Measurements from ENCODE around the gene PROSER3.

DNA sequence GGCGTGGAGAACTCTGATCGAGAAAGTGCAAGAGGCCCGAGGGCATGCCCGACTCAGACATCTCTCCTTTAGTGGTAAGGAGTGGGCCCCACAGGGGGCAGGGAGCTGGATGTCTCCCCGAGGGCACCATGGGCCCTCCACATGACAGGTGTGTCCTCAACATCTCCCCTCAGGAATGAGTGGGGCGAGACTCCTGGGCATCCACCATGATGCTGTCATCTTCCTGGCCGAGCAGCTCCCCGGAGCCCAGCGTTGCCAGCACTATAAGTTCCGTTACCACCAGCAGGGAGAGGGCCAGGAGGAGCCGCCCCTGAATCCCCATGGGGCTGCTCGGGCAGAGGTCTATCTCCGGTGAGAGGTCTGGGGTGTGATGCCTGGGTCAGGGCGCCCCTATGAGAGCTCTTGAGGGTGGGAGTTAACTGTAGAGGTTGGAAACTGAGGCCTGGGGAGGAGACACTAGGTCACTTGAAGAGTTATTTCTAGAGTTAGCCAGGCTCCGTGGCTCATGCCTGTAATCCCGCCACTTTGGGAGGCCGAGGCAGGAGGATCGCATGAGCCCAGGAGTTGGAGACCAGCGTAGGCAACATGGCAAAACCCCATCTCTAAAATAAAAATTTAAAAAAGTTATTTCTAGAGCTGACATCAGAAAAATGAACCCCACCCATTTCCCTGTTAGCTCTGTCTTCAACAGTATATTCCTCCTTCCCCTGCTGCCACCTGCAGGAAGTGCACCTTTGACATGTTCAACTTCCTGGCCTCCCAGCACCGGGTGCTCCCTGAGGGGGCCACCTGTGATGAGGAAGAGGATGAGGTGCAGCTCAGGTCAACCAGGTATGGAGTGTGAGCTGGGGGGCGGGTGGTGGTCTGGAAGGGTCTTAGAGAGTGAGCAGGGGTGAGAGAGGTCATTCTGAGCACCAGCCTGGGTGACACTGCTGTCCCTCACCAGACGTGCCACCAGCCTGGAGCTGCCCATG is 20.8 kb upstream of the PROSER3 start:
- TF ChIP-seq, protein P1, sequence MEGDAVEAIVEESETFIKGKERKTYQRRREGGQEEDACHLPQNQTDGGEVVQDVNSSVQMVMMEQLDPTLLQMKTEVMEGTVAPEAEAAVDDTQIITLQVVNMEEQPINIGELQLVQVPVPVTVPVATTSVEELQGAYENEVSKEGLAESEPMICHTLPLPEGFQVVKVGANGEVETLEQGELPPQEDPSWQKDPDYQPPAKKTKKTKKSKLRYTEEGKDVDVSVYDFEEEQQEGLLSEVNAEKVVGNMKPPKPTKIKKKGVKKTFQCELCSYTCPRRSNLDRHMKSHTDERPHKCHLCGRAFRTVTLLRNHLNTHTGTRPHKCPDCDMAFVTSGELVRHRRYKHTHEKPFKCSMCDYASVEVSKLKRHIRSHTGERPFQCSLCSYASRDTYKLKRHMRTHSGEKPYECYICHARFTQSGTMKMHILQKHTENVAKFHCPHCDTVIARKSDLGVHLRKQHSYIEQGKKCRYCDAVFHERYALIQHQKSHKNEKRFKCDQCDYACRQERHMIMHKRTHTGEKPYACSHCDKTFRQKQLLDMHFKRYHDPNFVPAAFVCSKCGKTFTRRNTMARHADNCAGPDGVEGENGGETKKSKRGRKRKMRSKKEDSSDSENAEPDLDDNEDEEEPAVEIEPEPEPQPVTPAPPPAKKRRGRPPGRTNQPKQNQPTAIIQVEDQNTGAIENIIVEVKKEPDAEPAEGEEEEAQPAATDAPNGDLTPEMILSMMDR (IDR thresholded peaks at IDR 0.05; ENCODE audit: poor library complexity): no peak
- TF ChIP-seq EZH2 (IDR thresholded peaks at IDR 0.05; ENCODE audit: borderline replicate concordance) (no peak), EZH2phosphoT487 (IDR thresholded peaks at IDR 0.05; ENCODE audit: low read depth, severe bottlenecking, unreplicated experiment) (no peak)
